ENCODE results near the gene MS4A4A. TPM values are rescaled to one million over a fixed set of nuclear protein-coding genes. Genes with fewer than 3 reads are reported as not detected.

The MS4A4A gene
- total and polyA plus RNA-seq, 2 of the 8 experiments (the other 6 are each of a cell fraction or from before 2014, with no cell fraction given), result not detected

DNA sequence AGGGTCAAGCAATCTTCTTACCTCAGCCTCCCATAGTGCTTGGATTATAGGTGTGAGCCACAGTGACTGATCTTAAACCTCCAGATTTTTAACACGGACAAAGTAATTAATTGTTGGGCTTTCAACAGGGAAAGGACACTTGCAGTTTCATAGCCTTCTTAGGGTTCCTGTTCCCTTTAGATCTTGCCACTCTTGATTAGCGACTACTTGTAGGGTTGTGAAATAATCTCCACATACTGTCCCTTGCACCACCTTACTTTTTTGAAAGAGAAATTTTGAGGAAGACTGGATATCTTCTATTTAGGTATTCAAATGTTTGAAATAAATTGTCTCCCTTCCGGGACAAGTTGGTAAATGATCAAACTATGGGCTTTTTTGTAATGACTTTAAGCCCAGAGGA is 45.1 kb upstream of the MS4A4A start:
- Histone ChIP-seq H3K36me3 (ENCODE audit: control insufficient read depth in 2 of 4, insufficient read depth in 4 of 4, low read length in 3 of 4) (no peaks in the 10 kb centered on the region), H2BK20ac (ENCODE audit: low read length) (no peak overlapping the region), H3K79me2 (ENCODE audit: control insufficient read depth in 1 of 2, insufficient read depth in 2 of 2, low read length in 2 of 2) (no peaks in the 10 kb centered on the region), H3K23me2 (ENCODE audit: low read depth, low read length) (no peaks in the 10 kb centered on the region), H3K18ac (ENCODE audit: extremely low read depth, low read length) (no peak overlapping the region), H2AFZ (ENCODE audit: low read length) (peak overlapping the region; percentile 68; the same call in 1 of the 2 replicates), H4K91ac (replicated peaks; ENCODE audit: insufficient read length, low read length) (no peak overlapping the region), H3K56ac (replicated peaks; ENCODE audit: insufficient read length, low read depth, low read length) (no peak overlapping the region), H3K27me3 (replicated peaks in 1 of 4; ENCODE audit: control insufficient read depth in 3 of 4, extremely low read depth in 1 of 4, insufficient read depth in 3 of 4, low read length in 3 of 4) (no peaks in the 10 kb centered on the region), H3K9ac (replicated peaks in 1 of 4; ENCODE audit: extremely low read depth in 1 of 4, low read depth in 3 of 4, low read length in 3 of 4) (no peak overlapping the region), H2BK12ac (ENCODE audit: low read depth, low read length) (no peak overlapping the region), H3K4me1 (replicated peaks in 1 of 4; ENCODE audit: control insufficient read depth in 3 of 4, insufficient read depth in 4 of 4, low read length in 3 of 4) (no peaks in the 10 kb centered on the region), H3K14ac (ENCODE audit: insufficient read length) (no peak overlapping the region), H4K5ac (ENCODE audit: insufficient read length, low read depth, low read length) (no peak overlapping the region), H3K4me2 (ENCODE audit: insufficient read depth in 1 of 2, low read depth in 2 of 2, low read length in 2 of 2) (no peak overlapping the region), H3K4me3 (ENCODE audit: extremely low read depth in 1 of 4, insufficient read depth in 2 of 4, low read depth in 3 of 4, low read length in 4 of 4) (no peak overlapping the region), H3K4ac (replicated peaks; ENCODE audit: insufficient read length, low read depth, low read length) (no peak overlapping the region), H2BK5ac (ENCODE audit: low read depth, low read length) (no peak overlapping the region), H3K27ac (ENCODE audit: low read depth, low read length) (no peak overlapping the region), H4K8ac (ENCODE audit: extremely low read depth, insufficient read depth, low read length) (no peak overlapping the region), H3K79me1 (ENCODE audit: low read depth, low read length) (no peaks in the 10 kb centered on the region), H4K20me1 (replicated peaks in 1 of 2; ENCODE audit: control insufficient read depth in 1 of 2, insufficient read depth in 2 of 2, low read length in 2 of 2) (no peaks in the 10 kb centered on the region), H2BK15ac (ENCODE audit: low read length) (no peak overlapping the region), H2AK5ac (ENCODE audit: low read depth, low read length) (no peak overlapping the region), H2BK120ac (replicated peaks; ENCODE audit: low read depth, low read length) (no peak overlapping the region), H3K9me3 (ENCODE audit: insufficient read depth in 2 of 2, low read depth in 1 of 2, low read length in 1 of 2) (no peaks in the 10 kb centered on the region), H3K23ac (ENCODE audit: insufficient read length) (no peak overlapping the region)
- no peak for DNase-seq (ENCODE audit: low read depth in 1 of 2, low spot score in 2 of 2)
- 88% methylated on average over 3 of the region's 3 CpGs; no CpG with 5 or more reads in 1 of the 2 experiments for WGBS, 2 experiments (ENCODE audit: extremely low coverage in 1 of 2, insufficient coverage in 1 of 2, insufficient read length in 1 of 2, insufficient replicate concordance in 2 of 2, low coverage in 1 of 2, low lambda C conversion rate in 2 of 2, missing lambda C conversion rate in 1 of 2)
- FAIRE-seq, result no peak
- CTCF ChIA-PET (ENCODE audit: partially characterized antibody), result interaction anchor here (1.0 to 2.0 kb wide), 2 partner anchors 9 to 16 kb away, joined by 3 to 7 read pairs; no protein-coding TSS in a partner anchor
- POLR2A ChIA-PET (ENCODE audit: partially characterized antibody), result no interaction called here
- TF ChIP-seq, protein P1, sequence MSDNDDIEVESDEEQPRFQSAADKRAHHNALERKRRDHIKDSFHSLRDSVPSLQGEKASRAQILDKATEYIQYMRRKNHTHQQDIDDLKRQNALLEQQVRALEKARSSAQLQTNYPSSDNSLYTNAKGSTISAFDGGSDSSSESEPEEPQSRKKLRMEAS (IDR thresholded peaks at IDR 0.05), result no peak
- TF ChIP-seq CREB1 (IDR thresholded peaks at IDR 0.05), result no peak
- TF ChIP-seq POU5F1 (IDR thresholded peaks at IDR 0.05; ENCODE audit: low read depth, low read length), result no peak
- TF ChIP-seq SP4 (IDR thresholded peaks at IDR 0.05; ENCODE audit: low read length), result no peak
- TF ChIP-seq SP1 (IDR thresholded peaks at IDR 0.05; ENCODE audit: low read depth, low read length), result no peak
- TF ChIP-seq TCF12 (IDR thresholded peaks at IDR 0.05; ENCODE audit: low read depth, low read length), result no peak
- no peak for TF ChIP-seq BACH1 (IDR thresholded peaks at IDR 0.05; ENCODE audit: low read length)
- TF ChIP-seq ZNF274 (IDR thresholded peaks at IDR 0.05; ENCODE audit: borderline replicate concordance, extremely low read depth, low read length), result no peak
- TF ChIP-seq CEBPB (IDR thresholded peaks at IDR 0.05; ENCODE audit: low read depth, low read length), result no peak
- TF ChIP-seq NANOG (IDR thresholded peaks at IDR 0.05; ENCODE audit: insufficient read depth, low read depth, low read length, poor library complexity, severe bottlenecking), result no peak
- TF ChIP-seq CTBP2 (IDR thresholded peaks at IDR 0.05; ENCODE audit: borderline replicate concordance, insufficient read depth, insufficient read length, low read length), result no peak
- TF ChIP-seq, protein P2, sequence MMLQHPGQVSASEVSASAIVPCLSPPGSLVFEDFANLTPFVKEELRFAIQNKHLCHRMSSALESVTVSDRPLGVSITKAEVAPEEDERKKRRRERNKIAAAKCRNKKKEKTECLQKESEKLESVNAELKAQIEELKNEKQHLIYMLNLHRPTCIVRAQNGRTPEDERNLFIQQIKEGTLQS (IDR thresholded peaks at IDR 0.05; ENCODE audit: insufficient read depth, low read depth, low read length), result no peak
- TF ChIP-seq, protein P3, sequence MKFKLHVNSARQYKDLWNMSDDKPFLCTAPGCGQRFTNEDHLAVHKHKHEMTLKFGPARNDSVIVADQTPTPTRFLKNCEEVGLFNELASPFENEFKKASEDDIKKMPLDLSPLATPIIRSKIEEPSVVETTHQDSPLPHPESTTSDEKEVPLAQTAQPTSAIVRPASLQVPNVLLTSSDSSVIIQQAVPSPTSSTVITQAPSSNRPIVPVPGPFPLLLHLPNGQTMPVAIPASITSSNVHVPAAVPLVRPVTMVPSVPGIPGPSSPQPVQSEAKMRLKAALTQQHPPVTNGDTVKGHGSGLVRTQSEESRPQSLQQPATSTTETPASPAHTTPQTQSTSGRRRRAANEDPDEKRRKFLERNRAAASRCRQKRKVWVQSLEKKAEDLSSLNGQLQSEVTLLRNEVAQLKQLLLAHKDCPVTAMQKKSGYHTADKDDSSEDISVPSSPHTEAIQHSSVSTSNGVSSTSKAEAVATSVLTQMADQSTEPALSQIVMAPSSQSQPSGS (IDR thresholded peaks at IDR 0.05; ENCODE audit: low read length), result no peak
